GM12892 (cell line): ENCODE results near the gene DCLK1.

Experiments used
- POLR2A ChIP-seq: IDR thresholded peaks from 2 replicates; pipeline ENCODE4 v1.6.1; 2011; ENCODE audit warnings: low read depth, low read length, control low read depth
- POLR2AphosphoS5 ChIP-seq: IDR thresholded peaks from 2 replicates; pipeline ENCODE4 v1.6.1; 2011; ENCODE audit warnings: low read depth, low read length, control low read depth

- no peak for TF ChIP-seq POLR2AphosphoS5
- no peak for TF ChIP-seq POLR2A
These were observed 341.6 kb downstream of the DCLK1 start for GRCh38 chr13:35789335-35790165.
